Small intestine (tissue), 7 donors: ENCODE data around the gene CALHM3. TPM values are rescaled to one million over a fixed set of nuclear protein-coding genes. Genes with fewer than 3 reads are reported as not detected.
"Not testable (repeated sequence)": the region's sequence is repeated elsewhere in the genome, so short reads cannot be mapped to it uniquely, and the experiment has no call there.

Source experiments
- DNase-seq, 2 donors: peaks; one replicate each; pipeline versions ENCODE4 v3.0.0 to v3.0.0-alpha.2; 2013
- FAIRE-seq: peaks from 2 replicates; lab custom pipeline; 2012; peaks lifted over from hg19 to GRCh38; lab: Jason Lieb, UNC
- H3K27ac ChIP-seq, 3 donors: one replicate each; pipeline ENCODE4 v1.5.1; 2013; ENCODE audit warnings: low read length in 2 of 3, mild to moderate bottlenecking in 2 of 3, control low read depth in 1 of 3, inconsistent platforms in 1 of 3, low read depth in 1 of 3, moderate library complexity in 1 of 3
- H3K27me3 ChIP-seq, 3 donors: one replicate each; pipeline ENCODE4 v1.6.1; 2013; ENCODE audit warnings: low read length in 3 of 3, inconsistent platforms in 1 of 3; ENCODE audit not compliant: control insufficient read depth in 3 of 3, insufficient read depth in 3 of 3
- H3K36me3 ChIP-seq, 3 donors: one replicate each; pipeline ENCODE4 v1.6.1; 2013; ENCODE audit warnings: low read length in 3 of 3, inconsistent platforms in 1 of 3, low read depth in 1 of 3, mild to moderate bottlenecking in 1 of 3, moderate library complexity in 1 of 3; ENCODE audit not compliant: control insufficient read depth in 3 of 3, insufficient read depth in 2 of 3
- H3K4me1 ChIP-seq, 3 donors: one replicate each; pipeline ENCODE4 v1.6.1; 2013; ENCODE audit warnings: low read length in 2 of 3, inconsistent platforms in 1 of 3, low read depth in 1 of 3, mild to moderate bottlenecking in 1 of 3, moderate library complexity in 1 of 3; ENCODE audit not compliant: control insufficient read depth in 3 of 3, insufficient read depth in 2 of 3
- H3K4me3 ChIP-seq, 3 donors: one replicate each; pipeline ENCODE4 v1.5.1; 2013; ENCODE audit warnings: low read length in 3 of 3, control low read depth in 1 of 3, inconsistent platforms in 1 of 3, low read depth in 1 of 3, mild to moderate bottlenecking in 1 of 3, moderate library complexity in 1 of 3
- H3K9me3 ChIP-seq, 2 donors: one replicate each; pipeline ENCODE4 v1.6.1; 2013; ENCODE audit warnings: low read depth in 1 of 2, low read length in 1 of 2; ENCODE audit not compliant: control insufficient read depth in 2 of 2, insufficient read depth in 1 of 2
- WGBS, 3 donors: extraction: QIAGEN DNeasy Blood & Tissue Kit; methylation state at CpG; one replicate each; pipeline ENCODE4 v1.1.7; 2013; 5-methylcytosine and 5-hydroxymethylcytosine counted together
- polyA plus RNA-seq, 4 donors: library from polyadenylated mRNA; stranded (reverse) in 3 of 4; unstranded in 1 of 4; fragments of 200-250 nt in 3 of 4; fragments of 120-200 nt in 1 of 4; gene quantifications; one replicate each; pipeline versions ENCODE4 v1.2.1 to v1.2.3, GENCODE V29; 2013
- donor health status: healthy with polysubstance abuse.
- donor health status: control.
- donor health status: control.
- donor health status: Bipolar disorder and iron deficiency.
- donor health status: healthy.

Gene CALHM3
- polyA plus RNA-seq, 4 donors, result 0.13 TPM; not detected in 3

- WGBS, 3 donors, result 90 to 98% (median 93%) methylated on average over 4 of the region's 4 CpGs
- Histone ChIP-seq H3K9me3 (no peaks in the 10 kb centered on the region), H3K27ac (no peak overlapping the region), H3K27me3 (no peaks in the 10 kb centered on the region), H3K36me3 (no peaks in the 10 kb centered on the region), H3K4me1 (peaks cover 3 to 52% (median 3%) of the 10 kb centered on the region in 3 donors), H3K4me3 (no peak overlapping the region)
- FAIRE-seq (no peak), DNase-seq (no peak)
Observed at GRCh38 chr10:103506061-103506460, 27.0 kb upstream of the CALHM3 start.

- Histone ChIP-seq H3K36me3 (no peaks in the 10 kb centered on the region), H3K27ac (peak overlapping the region in 1 of 3 donors; percentile 57), H3K4me3 (no peak overlapping the region), H3K27me3 (no peaks in the 10 kb centered on the region), H3K4me1 (peaks cover 3 to 50% (median 10%) of the 10 kb centered on the region in 3 donors), H3K9me3 (no peaks in the 10 kb centered on the region)
- FAIRE-seq (no peak), DNase-seq (peak; percentile 67 to 81)
- 39 to 47% (median 43%) methylated on average over 10 of the region's 10 CpGs for WGBS, 3 donors
Observed at GRCh38 chr10:103504181-103504783, 25.2 kb upstream of the CALHM3 start.

GRCh38 chr10:103503777-103504176 is 24.7 kb upstream of the CALHM3 start:
- H3K36me3 ChIP-seq, H3K9me3 ChIP-seq, FAIRE-seq, DNase-seq, H3K27me3 ChIP-seq, H3K4me3 ChIP-seq: not testable (repeated sequence)
- Histone ChIP-seq H3K4me1 (peaks cover 3 to 50% (median 10%) of the 10 kb centered on the region in 3 donors), H3K27ac (peak overlapping the region in 1 of 3 donors; percentile 57)
- 87 to 91% (median 91%) methylated on average over 6 of the region's 6 CpGs for WGBS, 3 donors

- no peak overlapping the region for H3K27ac ChIP-seq
Observed at GRCh38 chr10:103502849-103503660, 24.0 kb upstream of the CALHM3 start.

GRCh38 chr10:103501186-103501585 is 22.1 kb upstream of the CALHM3 start:
- DNase-seq (no peak), FAIRE-seq (no peak)
- Histone ChIP-seq H3K27ac (no peak overlapping the region), H3K36me3 (no peaks in the 10 kb centered on the region), H3K27me3 (no peaks in the 10 kb centered on the region), H3K4me3 (no peak overlapping the region), H3K4me1 (peaks cover 3 to 30% (median 10%) of the 10 kb centered on the region in 3 donors), H3K9me3 (no peaks in the 10 kb centered on the region)
- 81 to 87% (median 82%) methylated on average over 3 of the region's 3 CpGs for WGBS, 3 donors

More at GRCh38 chr10:103502849-103503660, 24.0 kb upstream of the CALHM3 start:
- DNase-seq, result no peak
- Histone ChIP-seq H3K4me3 (no peak overlapping the region), H3K27me3 (no peaks in the 10 kb centered on the region), H3K4me1 (peaks cover 3 to 44% (median 10%) of the 10 kb centered on the region in 3 donors), H3K36me3 (no peaks in the 10 kb centered on the region), H3K9me3 (no peaks in the 10 kb centered on the region)
- whole genome bisulfite sequencing, 3 donors, result 76 to 84% (median 81%) methylated on average over 13 of the region's 13 CpGs
- FAIRE-seq, result no peak

- no peak for FAIRE-seq
- no peaks in the 10 kb centered on the region for H3K36me3 ChIP-seq
- DNase-seq, result no peak
- 57 to 71% (median 63%) methylated on average over 6 of the region's 6 CpGs for WGBS, 3 donors
- no peak overlapping the region for H3K27ac ChIP-seq
- no peaks in the 10 kb centered on the region for H3K9me3 ChIP-seq
- H3K27me3 ChIP-seq, result no peaks in the 10 kb centered on the region
- H3K4me3 ChIP-seq, result no peak overlapping the region
- peaks cover 3 to 27% (median 10%) of the 10 kb centered on the region in 3 donors for H3K4me1 ChIP-seq
Observed at GRCh38 chr10:103500481-103500880, 21.4 kb upstream of the CALHM3 start.

GRCh38 chr10:103499881-103500280 is 20.8 kb upstream of the CALHM3 start:
- H3K36me3 ChIP-seq, result no peaks in the 10 kb centered on the region
- FAIRE-seq (no peak), DNase-seq (peak; percentile 56 to 71)

GRCh38 chr10:103498936-103499638 is 20.0 kb upstream of the CALHM3 start:
- no peaks in the 10 kb centered on the region for H3K9me3 ChIP-seq
- peaks cover 0 to 23% (median 8%) of the 10 kb centered on the region in 3 donors for H3K4me1 ChIP-seq
- DNase-seq, result no peak
- peaks cover 0 to 9% (median 4%) of the 10 kb centered on the region in 3 donors for H3K27me3 ChIP-seq
- WGBS, 3 donors, result 47 to 73% (median 49%) methylated on average over 5 of the region's 5 CpGs
- no peak overlapping the region for H3K4me3 ChIP-seq
- peak overlapping the region in 1 of 3 donors; percentile 21 for H3K27ac ChIP-seq
- H3K36me3 ChIP-seq, result no peaks in the 10 kb centered on the region
- FAIRE-seq, result no peak

More at GRCh38 chr10:103499881-103500280, 20.8 kb upstream of the CALHM3 start:
- Histone ChIP-seq H3K27me3 (peaks cover 0 to 4% (median 0%) of the 10 kb centered on the region in 3 donors), H3K4me1 (peaks cover 3 to 25% (median 10%) of the 10 kb centered on the region in 3 donors), H3K9me3 (no peaks in the 10 kb centered on the region), H3K4me3 (no peak overlapping the region), H3K27ac (peak overlapping the region in 1 of 3 donors; percentile 21)
- 31 to 55% (median 39%) methylated on average over 7 of the region's 7 CpGs for WGBS, 3 donors
